Ovary (tissue), 3 donors: ENCODE results near the gene WDR83.

ENCODE experiments used
- CTCF ChIP-seq, 3 donors: fragments of 450-650 bp in 2 of 3; fragments of 200-600 bp in 1 of 3; IDR thresholded peaks; one replicate each; pipeline versions ENCODE4 v1.5.1 to v1.8.0; 2016 to 2022; ENCODE audit warnings: antibody characterized with exemption in 3 of 3, mild to moderate bottlenecking in 1 of 3
- EP300 ChIP-seq: sonication (generic); formaldehyde crosslinking; IDR thresholded peaks from one replicate; pipeline ENCODE4 v1.6.1; 2017; ENCODE audit warnings: antibody characterized with exemption
- POLR2A ChIP-seq: fragments of 450-650 bp; IDR thresholded peaks from one replicate; pipeline ENCODE4 v1.6.1; 2017; ENCODE audit warnings: antibody characterized with exemption, mild to moderate bottlenecking, moderate library complexity
- donor health status: DM: no; HTN: no; CAD: no.

DNA sequence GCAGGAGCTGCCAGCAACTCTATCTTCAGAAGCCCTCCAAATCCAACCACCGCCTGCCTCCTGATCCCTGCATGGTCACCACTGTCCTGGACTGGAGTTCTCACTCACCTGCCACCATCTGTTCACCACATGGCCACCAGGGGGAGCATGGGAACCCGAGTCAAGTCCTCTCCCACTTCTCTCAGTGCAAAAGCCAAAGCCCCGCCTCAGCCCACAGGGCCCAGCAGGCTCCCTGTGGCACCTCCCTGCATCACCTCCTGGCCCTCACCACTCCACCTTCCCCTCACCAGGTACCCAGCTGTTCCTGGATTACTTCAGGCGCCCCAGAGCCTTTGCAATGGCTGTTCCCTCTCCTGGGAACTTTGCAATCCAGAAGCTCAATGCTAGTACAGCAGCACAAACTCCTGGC is 9.8 kb downstream of the WDR83 start:
- TF ChIP-seq POLR2A (no peak), CTCF (IDR thresholded peaks at IDR 0.05) (peak; percentile 60 to 81 (median 70)), EP300 (no peak)
